DOHH2 (cell line): ENCODE results near the gene REXO1.
A peak's percentile ranks its signal among the peaks of the same experiment; 100 is the strongest.

ENCODE experiments used
- H3F3A ChIP-seq: fragments of 200-600 bp; sonication (generic), shearing (Covaris generic); 2 replicates; pipeline ENCODE4 v1.6.0; 2016; ENCODE audit warnings: antibody characterized with exemption, mild to moderate bottlenecking; ENCODE audit not compliant: control insufficient read depth, insufficient read depth
- H3K27ac ChIP-seq: fragments of 200-600 bp; sonication (generic); 2 replicates; pipeline ENCODE4 v1.5.1; 2014; ENCODE audit warnings: low read depth, mild to moderate bottlenecking, low read length, moderate library complexity
- H3K27me3 ChIP-seq: fragments of 200-600 bp; sonication (generic); 2 replicates; pipeline ENCODE4 v1.6.1; 2014; ENCODE audit warnings: mild to moderate bottlenecking, low read length, mixed read lengths; ENCODE audit not compliant: control insufficient read depth
- H3K36me3 ChIP-seq: fragments of 200-600 bp; sonication (generic); 2 replicates; pipeline ENCODE4 v1.6.1; 2014; ENCODE audit warnings: mild to moderate bottlenecking, low read length, moderate library complexity, mixed read lengths; ENCODE audit not compliant: control insufficient read depth
- H3K4me1 ChIP-seq: fragments of 200-600 bp; sonication (generic); 2 replicates; pipeline ENCODE4 v1.6.1; 2014; ENCODE audit warnings: mild to moderate bottlenecking, low read length, mixed read lengths; ENCODE audit not compliant: control insufficient read depth
- H3K4me2 ChIP-seq: fragments of 200-600 bp; sonication (generic); 2 replicates; pipeline ENCODE4 v1.6.0; 2014; ENCODE audit warnings: mild to moderate bottlenecking, low read length, moderate library complexity
- H3K4me3 ChIP-seq: fragments of 200-600 bp; sonication (generic); 2 replicates; pipeline ENCODE4 v1.5.1; 2014; ENCODE audit warnings: mild to moderate bottlenecking, low read length, mixed read lengths
- H3K79me2 ChIP-seq: fragments of 200-600 bp; sonication (generic); 2 replicates; pipeline ENCODE4 v1.6.1; 2014; ENCODE audit warnings: mild to moderate bottlenecking, low read length, mixed read lengths; ENCODE audit not compliant: control insufficient read depth
- H3K9me2 ChIP-seq: fragments of 200-600 bp; sonication (generic); replicated peaks from 2 replicates; pipeline ENCODE4 v1.6.1; 2014; ENCODE audit warnings: mild to moderate bottlenecking, low read length, mixed read lengths; ENCODE audit not compliant: control insufficient read depth
- H3K9me3 ChIP-seq: fragments of 200-600 bp; sonication (generic); 2 replicates; pipeline ENCODE4 v1.6.1; 2014; ENCODE audit warnings: antibody characterized with exemption, low read length, mixed read lengths; ENCODE audit not compliant: control insufficient read depth, insufficient read depth
- H4K20me1 ChIP-seq: fragments of 200-600 bp; sonication (generic); 2 replicates; pipeline ENCODE4 v1.6.0; 2014; ENCODE audit warnings: low read depth, mild to moderate bottlenecking, antibody characterized with exemption, low read length, moderate library complexity; ENCODE audit not compliant: control insufficient read depth, insufficient read depth
- CTCF ChIP-seq: fragments of 200-600 bp; sonication (generic); IDR thresholded peaks from one replicate; pipeline ENCODE4 v1.5.1; 2014; ENCODE audit warnings: antibody characterized with exemption, mild to moderate bottlenecking, low read depth, low read length; ENCODE audit not compliant: poor library complexity, severe bottlenecking
- EZH2phosphoT487 ChIP-seq: fragments of 200-600 bp; sonication (generic); IDR thresholded peaks from 2 replicates; pipeline ENCODE4 v1.6.1; 2017; ENCODE audit warnings: borderline replicate concordance, mild to moderate bottlenecking, antibody characterized with exemption, low read length, moderate library complexity, mixed read lengths

The REXO1 gene

GRCh38 chr19:1854542-1855039, 6.3 kb upstream of the REXO1 start:
- Histone ChIP-seq H3K4me1 (peaks cover 82% of the 10 kb centered on the region), H3K36me3 (peaks cover 10% of the 10 kb centered on the region), H3K4me3 (peak overlapping the region; percentile 78), H3K9me3 (no peaks in the 10 kb centered on the region), H4K20me1 (peaks cover 13% of the 10 kb centered on the region; the same call in 1 of the 2 replicates), H3F3A (peaks cover 18% of the 10 kb centered on the region), H3K79me2 (peaks cover 84% of the 10 kb centered on the region), H3K9me2 (no peaks in the 10 kb centered on the region), H3K4me2 (peak overlapping the region; percentile 98), H3K27me3 (no peaks in the 10 kb centered on the region), H3K27ac (peak overlapping the region; percentile 45; the same call in 1 of the 2 replicates)
- TF ChIP-seq EZH2phosphoT487 (no peak), CTCF (no peak)

- H3K4me1 ChIP-seq: peaks cover 80% of the 10 kb centered on the region
- H3K79me2 ChIP-seq: peaks cover 81% of the 10 kb centered on the region
Observed at GRCh38 chr19:1854039-1854541, 5.8 kb upstream of the REXO1 start.

GRCh38 chr19:1853295-1854038, 5.2 kb upstream of the REXO1 start:
- H4K20me1 ChIP-seq: peaks cover 13% of the 10 kb centered on the region; the same call in 1 of the 2 replicates
- H3K27ac ChIP-seq: peak overlapping the region; percentile 13; the same call in 1 of the 2 replicates
- peaks cover 78% of the 10 kb centered on the region for H3K4me1 ChIP-seq

More at GRCh38 chr19:1854039-1854541, 5.8 kb upstream of the REXO1 start:
- Histone ChIP-seq H3K9me2 (no peaks in the 10 kb centered on the region), H3K36me3 (peaks cover 10% of the 10 kb centered on the region), H3K27ac (no peak overlapping the region), H3K4me3 (no peak overlapping the region), H3K9me3 (no peaks in the 10 kb centered on the region), H4K20me1 (peaks cover 13% of the 10 kb centered on the region; the same call in 1 of the 2 replicates), H3F3A (peaks cover 21% of the 10 kb centered on the region), H3K27me3 (no peaks in the 10 kb centered on the region), H3K4me2 (peak overlapping the region; percentile 75; the same call in 1 of the 2 replicates)
- TF ChIP-seq CTCF (no peak), EZH2phosphoT487 (no peak)

More at GRCh38 chr19:1853295-1854038, 5.2 kb upstream of the REXO1 start:
- Histone ChIP-seq H3K9me3 (no peaks in the 10 kb centered on the region), H3K79me2 (peaks cover 78% of the 10 kb centered on the region), H3K9me2 (no peaks in the 10 kb centered on the region), H3K36me3 (peaks cover 10% of the 10 kb centered on the region), H3F3A (peaks cover 18% of the 10 kb centered on the region), H3K27me3 (no peaks in the 10 kb centered on the region), H3K4me3 (peak overlapping the region; percentile 2), H3K4me2 (peak overlapping the region; percentile 75)
- TF ChIP-seq EZH2phosphoT487 (no peak), CTCF (peak; percentile 88)
